Type B pancreatic cell (in vitro differentiated cells): ENCODE results near the gene HGD. TPM values are rescaled to one million over a fixed set of nuclear protein-coding genes. Genes with fewer than 3 reads are reported as not detected.
A peak's percentile ranks its signal among the peaks of the same experiment; 100 is the strongest.

Experiments
- DNase-seq: peaks from one replicate; pipeline ENCODE4 v3.0.0; 2021; ENCODE audit warnings: mixed read lengths; ENCODE audit not compliant: unreplicated experiment; ENCODE audit errors: extremely low spot score
- H3K27ac Mint-ChIP-seq: 2 replicates; pipeline ENCODE4 v1.8.0; 2021; ENCODE audit warnings: mild to moderate bottlenecking, mixed read lengths
- H3K27me3 Mint-ChIP-seq: 2 replicates; pipeline ENCODE4 v1.8.0; 2021; ENCODE audit warnings: mixed read lengths
- H3K36me3 Mint-ChIP-seq: 2 replicates; pipeline ENCODE4 v1.8.0; 2021; ENCODE audit warnings: mixed read lengths
- H3K4me1 Mint-ChIP-seq: one replicate; pipeline ENCODE4 v1.8.0; 2021; ENCODE audit warnings: mixed read lengths; ENCODE audit not compliant: unreplicated experiment
- H3K4me3 Mint-ChIP-seq: 2 replicates; pipeline ENCODE4 v1.8.0; 2021; ENCODE audit warnings: mild to moderate bottlenecking, mixed read lengths
- H3K9me3 Mint-ChIP-seq: 2 replicates; pipeline ENCODE4 v1.8.0; 2021; ENCODE audit warnings: mixed read lengths
- total RNA-seq: library from RNA; stranded (reverse); gene quantifications from 2 replicates; pipeline ENCODE4 v1.2.1, GENCODE V29; 2021; ENCODE audit warnings: low replicate concordance
- TF ChIP-seq, protein P1 (sequence below): fragments of 200-600 bp; sonication (generic); conservative IDR thresholded peaks from 2 replicates; pipeline ENCODE4 v1.5.0; 2021; ENCODE audit warnings: antibody characterized with exemption, mild to moderate bottlenecking

HGD gene
- total RNA-seq, 1 donor from 2014 or later, result 10.4 TPM

DNA sequence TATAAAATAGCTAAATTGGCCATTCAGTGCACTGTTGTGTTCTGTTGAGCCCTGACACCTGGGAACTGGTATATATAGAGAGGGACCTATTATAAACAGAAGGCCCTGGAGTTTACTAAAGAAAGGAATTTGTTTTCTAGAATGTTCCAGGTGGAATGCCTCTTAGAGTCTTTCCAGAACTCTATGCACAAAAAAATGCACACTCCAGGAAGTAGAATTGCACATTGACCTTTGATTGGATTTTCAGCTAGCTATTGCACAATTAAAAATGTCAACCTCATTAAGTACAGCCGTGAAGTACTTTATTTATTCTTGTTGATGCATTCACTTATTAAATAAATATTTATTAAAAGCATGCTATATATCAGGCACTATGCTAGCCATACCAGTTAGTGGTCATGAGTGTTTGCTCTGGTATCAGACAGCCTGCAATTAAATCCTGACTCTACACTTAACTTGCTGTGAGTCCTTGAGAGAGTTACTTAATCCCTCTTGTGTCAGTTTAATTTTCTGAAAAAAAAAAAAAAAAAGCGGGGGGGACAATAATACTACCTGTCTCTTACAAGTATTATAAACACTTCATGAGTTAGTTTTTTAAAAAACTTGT, 45.1 kb downstream of the HGD start:
- no peaks in the 10 kb centered on the region for H3K27me3 Mint-ChIP-seq
- TF ChIP-seq, protein P1, sequence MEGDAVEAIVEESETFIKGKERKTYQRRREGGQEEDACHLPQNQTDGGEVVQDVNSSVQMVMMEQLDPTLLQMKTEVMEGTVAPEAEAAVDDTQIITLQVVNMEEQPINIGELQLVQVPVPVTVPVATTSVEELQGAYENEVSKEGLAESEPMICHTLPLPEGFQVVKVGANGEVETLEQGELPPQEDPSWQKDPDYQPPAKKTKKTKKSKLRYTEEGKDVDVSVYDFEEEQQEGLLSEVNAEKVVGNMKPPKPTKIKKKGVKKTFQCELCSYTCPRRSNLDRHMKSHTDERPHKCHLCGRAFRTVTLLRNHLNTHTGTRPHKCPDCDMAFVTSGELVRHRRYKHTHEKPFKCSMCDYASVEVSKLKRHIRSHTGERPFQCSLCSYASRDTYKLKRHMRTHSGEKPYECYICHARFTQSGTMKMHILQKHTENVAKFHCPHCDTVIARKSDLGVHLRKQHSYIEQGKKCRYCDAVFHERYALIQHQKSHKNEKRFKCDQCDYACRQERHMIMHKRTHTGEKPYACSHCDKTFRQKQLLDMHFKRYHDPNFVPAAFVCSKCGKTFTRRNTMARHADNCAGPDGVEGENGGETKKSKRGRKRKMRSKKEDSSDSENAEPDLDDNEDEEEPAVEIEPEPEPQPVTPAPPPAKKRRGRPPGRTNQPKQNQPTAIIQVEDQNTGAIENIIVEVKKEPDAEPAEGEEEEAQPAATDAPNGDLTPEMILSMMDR, result no peak
- no peak overlapping the region for H3K4me3 Mint-ChIP-seq
- peaks cover 3% of the 10 kb centered on the region for H3K4me1 Mint-ChIP-seq
- DNase-seq, result no peak
- H3K9me3 Mint-ChIP-seq, result no peaks in the 10 kb centered on the region
- no peak overlapping the region for H3K27ac Mint-ChIP-seq
- H3K36me3 Mint-ChIP-seq, result no peaks in the 10 kb centered on the region

DNA sequence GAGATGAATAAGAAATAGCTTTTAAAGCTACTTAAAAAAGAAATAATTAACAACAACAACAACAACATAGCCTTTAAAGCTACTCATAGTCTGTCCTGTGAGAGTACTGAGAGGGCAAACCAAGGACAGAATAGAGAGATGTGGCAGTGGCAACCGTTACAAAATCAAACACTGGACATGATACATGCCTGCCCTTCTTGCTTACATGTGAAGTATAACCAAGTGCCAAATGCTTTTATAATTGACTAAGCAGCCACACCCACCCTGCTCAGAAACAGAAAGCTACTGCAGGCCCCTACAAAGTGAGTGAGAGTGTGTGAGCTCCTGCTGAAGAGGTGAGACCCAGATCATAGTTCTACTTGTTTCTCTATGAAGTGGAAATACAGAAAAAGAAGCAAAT, 47.5 kb downstream of the HGD start:
- DNase-seq, result no peak
- peaks cover 7% of the 10 kb centered on the region for H3K9me3 Mint-ChIP-seq
- H3K36me3 Mint-ChIP-seq, result no peaks in the 10 kb centered on the region
- H3K4me1 Mint-ChIP-seq, result peaks cover 3% of the 10 kb centered on the region
- H3K27ac Mint-ChIP-seq, result no peak overlapping the region
- no peak overlapping the region for H3K4me3 Mint-ChIP-seq
- TF ChIP-seq, protein P1, result no peak
- H3K27me3 Mint-ChIP-seq, result no peaks in the 10 kb centered on the region

DNA sequence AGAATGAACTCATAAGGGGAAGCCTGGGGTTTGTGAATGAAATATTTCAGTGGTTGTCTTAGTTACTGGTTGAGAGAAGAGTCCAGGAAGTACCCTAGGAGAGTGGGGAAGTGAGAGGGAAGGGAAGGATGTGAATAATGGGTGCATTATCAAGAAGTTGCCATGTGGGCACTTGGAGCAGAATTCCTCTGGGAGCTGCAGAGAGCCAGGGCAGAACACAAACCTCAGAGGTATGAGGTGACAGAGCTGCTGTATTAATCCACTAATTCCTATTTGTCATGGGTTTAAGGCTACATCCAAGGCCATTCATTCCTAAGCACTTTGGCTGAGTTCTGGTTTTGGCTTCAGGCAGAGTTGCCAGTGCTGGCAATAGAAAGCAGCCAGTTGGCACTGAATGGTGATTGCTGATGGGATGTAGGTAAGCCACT, 56.9 kb downstream of the HGD start:
- Mint-ChIP-seq H3K4me1 (no peaks in the 10 kb centered on the region), H3K9me3 (peaks cover 6% of the 10 kb centered on the region), H3K4me3 (no peak overlapping the region), H3K27me3 (peaks cover 3% of the 10 kb centered on the region), H3K36me3 (no peaks in the 10 kb centered on the region), H3K27ac (no peak overlapping the region)
- no peak for DNase-seq
- TF ChIP-seq, protein P1, result no peak

DNA sequence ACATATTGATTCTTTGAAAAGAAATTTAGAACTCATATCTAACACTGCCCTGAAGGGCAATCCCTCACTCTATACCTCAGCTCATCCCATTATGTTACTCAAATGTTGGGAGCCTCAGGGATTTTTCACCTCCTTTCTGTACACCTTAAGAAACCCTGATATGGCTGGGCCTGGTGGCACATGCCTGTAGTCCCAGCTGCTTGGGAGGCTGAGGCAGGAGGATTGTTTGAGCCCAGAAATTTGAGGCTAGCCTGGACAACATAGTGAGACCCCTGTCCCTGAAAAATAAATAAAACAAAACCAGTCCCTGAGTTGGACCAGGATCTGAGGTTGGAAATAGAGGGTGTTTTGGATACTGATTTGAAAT, 58.3 kb downstream of the HGD start:
- H3K4me3 Mint-ChIP-seq, result no peak overlapping the region
- no peaks in the 10 kb centered on the region for H3K36me3 Mint-ChIP-seq
- DNase-seq, result no peak
- TF ChIP-seq, protein P1, result no peak
- no peaks in the 10 kb centered on the region for H3K4me1 Mint-ChIP-seq
- no peak overlapping the region for H3K27ac Mint-ChIP-seq
- peaks cover 3% of the 10 kb centered on the region for H3K27me3 Mint-ChIP-seq
- H3K9me3 Mint-ChIP-seq, result no peaks in the 10 kb centered on the region

DNA sequence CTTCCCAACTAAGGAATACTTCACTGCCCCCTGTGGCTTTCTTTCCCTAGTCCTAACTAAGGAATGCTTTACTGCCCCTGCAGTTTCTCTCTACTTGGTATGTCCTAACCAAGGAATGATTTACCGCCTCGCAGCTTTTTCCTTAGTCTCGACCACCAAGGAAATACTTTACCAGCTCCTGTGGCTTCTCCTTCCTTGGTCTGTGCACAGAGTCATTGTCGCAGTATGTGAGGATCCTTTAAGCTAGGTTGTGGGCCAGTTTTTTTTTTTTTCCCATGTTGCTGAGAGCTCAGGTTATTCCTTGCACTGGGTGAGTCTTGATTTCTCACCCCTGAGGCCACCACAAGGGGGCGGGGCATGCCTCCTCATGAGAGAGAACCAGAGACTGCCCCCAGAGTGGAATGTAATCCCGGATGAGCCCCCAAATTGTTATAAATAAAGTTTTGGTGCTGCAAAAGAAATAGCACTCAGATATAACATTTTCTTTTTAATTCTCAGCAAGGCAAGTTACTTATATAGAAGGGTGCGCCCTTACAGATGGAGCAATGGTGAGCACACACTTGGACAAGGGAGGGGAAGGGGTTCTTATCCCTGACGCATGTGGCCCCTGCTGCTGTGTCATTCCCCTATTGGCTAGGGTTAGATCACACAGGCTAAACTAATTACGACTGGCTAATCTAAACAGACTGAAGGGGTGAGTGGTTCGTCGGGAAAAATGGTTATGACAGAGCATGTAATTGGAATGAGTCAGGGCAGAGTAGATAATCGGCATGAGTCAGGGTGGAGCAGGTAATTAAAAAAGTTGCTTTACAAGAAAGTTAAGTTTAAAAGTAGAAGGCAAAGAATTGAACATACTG, 58.9 kb downstream of the HGD start:
- no peak overlapping the region for H3K4me3 Mint-ChIP-seq
- no peaks in the 10 kb centered on the region for H3K36me3 Mint-ChIP-seq
- H3K27ac Mint-ChIP-seq, result no peak overlapping the region
- TF ChIP-seq, protein P1, result peak; percentile 75
- no peaks in the 10 kb centered on the region for H3K4me1 Mint-ChIP-seq
- peaks cover 3% of the 10 kb centered on the region for H3K27me3 Mint-ChIP-seq
- DNase-seq, result no peak
- H3K9me3 Mint-ChIP-seq, result no peaks in the 10 kb centered on the region
